HL-60 (cell line): ENCODE results near the gene CNTN1.

Experiments used
- DNase-seq, 2 experiments: peaks; one replicate each; pipeline ENCODE4 v3.0.0-alpha.2; 2010 to 2020; ENCODE audit warnings: low read depth in 1 of 2, low spot score in 1 of 2
- H3K27ac ChIP-seq: fragments of 250-450 bp; sonication (Bioruptor Pico); replicated peaks from 2 replicates; pipeline ENCODE4 v1.5.1; 2020; ENCODE audit warnings: mild to moderate bottlenecking, moderate library complexity
- H3K27me3 ChIP-seq: fragments of 250-450 bp; sonication (Bioruptor Pico); 2 replicates; pipeline ENCODE4 v1.5.1; 2021; ENCODE audit warnings: mild to moderate bottlenecking, moderate library complexity; ENCODE audit not compliant: insufficient read depth, poor library complexity, severe bottlenecking
- H3K4me3 ChIP-seq: replicated peaks from 2 replicates; pipeline ENCODE4 v1.5.1; 2011; ENCODE audit warnings: mild to moderate bottlenecking, control low read depth, low read length; ENCODE audit not compliant: insufficient read depth
- CTCF ChIP-seq: IDR thresholded peaks from one replicate; pipeline ENCODE4 v1.5.1; 2011; ENCODE audit warnings: low read length, control low read depth, inconsistent platforms; ENCODE audit not compliant: insufficient read depth
- GABPA ChIP-seq: IDR thresholded peaks from 2 replicates; pipeline ENCODE4 v1.6.1; 2012; ENCODE audit warnings: low read depth
- POLR2AphosphoS5 ChIP-seq: IDR thresholded peaks from 2 replicates; pipeline ENCODE4 v1.6.1; 2012; ENCODE audit warnings: low read depth
- REST ChIP-seq: IDR thresholded peaks from 2 replicates; pipeline ENCODE4 v1.6.1; 2012; ENCODE audit warnings: low read depth; ENCODE audit not compliant: insufficient replicate concordance
- SPI1 ChIP-seq: IDR thresholded peaks from 2 replicates; pipeline ENCODE4 v1.6.1; 2012; ENCODE audit warnings: low read depth, mild to moderate bottlenecking, borderline replicate concordance

CNTN1 gene

GRCh38 chr12:40745386-40745785 is 53.1 kb downstream of the CNTN1 start:
- H3K27me3 ChIP-seq, result no peaks in the 10 kb centered on the region
- DNase-seq, result no peak
- no peak overlapping the region for H3K27ac ChIP-seq
- TF ChIP-seq POLR2AphosphoS5, result no peak
- no peak for TF ChIP-seq CTCF
- no peak for TF ChIP-seq SPI1
- no peak for TF ChIP-seq REST
- TF ChIP-seq GABPA, result no peak
- H3K4me3 ChIP-seq, result no peak overlapping the region

GRCh38 chr12:40749863-40750262 is 57.6 kb downstream of the CNTN1 start:
- no peak overlapping the region for H3K27ac ChIP-seq
- H3K4me3 ChIP-seq, result no peak overlapping the region
- no peak for DNase-seq
- TF ChIP-seq POLR2AphosphoS5 (no peak), GABPA (no peak), CTCF (no peak), SPI1 (no peak), REST (no peak)
- no peaks in the 10 kb centered on the region for H3K27me3 ChIP-seq

DNA sequence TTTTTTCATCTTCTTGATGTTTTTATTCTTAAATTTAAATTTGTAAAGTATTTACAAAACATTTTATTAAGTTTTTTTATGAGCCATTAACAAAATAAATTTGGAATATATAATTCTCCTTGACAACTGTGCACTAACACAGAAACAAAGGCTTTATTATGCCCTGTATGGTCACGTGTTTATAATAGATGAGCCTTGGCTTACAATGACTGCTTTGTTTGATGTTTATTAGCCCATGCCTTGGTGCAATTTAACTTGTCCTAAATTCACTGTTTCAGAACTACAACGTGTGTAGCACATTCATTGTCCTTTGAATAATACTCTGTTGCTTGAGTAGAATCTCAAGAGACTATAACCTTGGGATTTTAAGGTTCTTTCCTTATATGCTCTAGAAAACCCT is 59.8 kb downstream of the CNTN1 start:
- DNase-seq, result no peak
- no peak overlapping the region for H3K27ac ChIP-seq
- TF ChIP-seq SPI1 (no peak), GABPA (no peak), POLR2AphosphoS5 (no peak), CTCF (no peak), REST (no peak)
- no peak overlapping the region for H3K4me3 ChIP-seq
- no peaks in the 10 kb centered on the region for H3K27me3 ChIP-seq
